K562 (cell line): ENCODE results near the gene PWP2.

Source experiments
- EGR1 ChIP-seq: fragments of 450-650 bp; conservative IDR thresholded peaks from 2 replicates; pipeline ENCODE4 v1.6.1; 2017; ENCODE audit warnings: mild to moderate bottlenecking
- LARP7 ChIP-seq: fragments of 450-650 bp; IDR thresholded peaks from 2 replicates; pipeline ENCODE4 v1.6.1; 2016
- MYC ChIP-seq, 2 experiments: fragments of 250-450 bp in 1 of 2; sonication (Bioruptor Pico) in 1 of 2; IDR thresholded peaks; 2 replicates each; pipeline versions ENCODE4 v1.5.1 to v1.6.1; 2012 to 2021; ENCODE audit warnings: low read depth in 2 of 2, borderline replicate concordance in 1 of 2, improper control_type of control experiment in 1 of 2, low read length in 1 of 2, mild to moderate bottlenecking in 1 of 2, moderate library complexity in 1 of 2
- POLR2A ChIP-seq: fragments of 450-650 bp; conservative IDR thresholded peaks from 2 replicates; pipeline ENCODE4 v1.6.1; 2016
- ZNF121 ChIP-seq: sonication (generic); formaldehyde crosslinking; conservative IDR thresholded peaks from 2 replicates; pipeline ENCODE4 v1.8.0; 2022; ENCODE audit warnings: missing genetic modification reagents
- ZNF512 ChIP-seq: IDR thresholded peaks from 2 replicates; pipeline ENCODE4 v1.6.1; 2016; ENCODE audit warnings: missing genetic modification characterization, missing compliant biosample characterization

- TF ChIP-seq ZNF512 (tag) (no peak), LARP7 (no peak), POLR2A (no peak), MYC (IDR thresholded peaks at IDR 0.05; ENCODE audit: low read depth, low read length) (no peak), MYC (CRISPR knock-in tag; IDR thresholded peaks at IDR 0.05; ENCODE audit: borderline replicate concordance, low read depth) (no peak), ZNF121 (no peak), EGR1 (no peak)
Observed at GRCh38 chr21:44063151-44063912, 43.9 kb upstream of the PWP2 start.
